Hematopoietic multipotent progenitor cell treated with erythropoietin and hydrocortisone succinate and interleukin-3 and kit ligand, for 8 days (in vitro differentiated cells): ENCODE data around the gene PDPR.
"Not testable (repeated sequence)": the region's sequence is repeated elsewhere in the genome, so short reads cannot be mapped to it uniquely, and the experiment has no call there.

Source experiments
- DNase-seq: peaks from one replicate; pipeline ENCODE4 v3.0.0-alpha.2; 2015

PDPR gene

GRCh38 chr16:70135796-70136195 is 21.7 kb downstream of the PDPR start:
- not testable (repeated sequence) for DNase-seq

GRCh38 chr16:70136595-70136994 is 22.5 kb downstream of the PDPR start:
- not testable (repeated sequence) for DNase-seq

GRCh38 chr16:70142739-70143138 is 28.6 kb downstream of the PDPR start:
- DNase-seq = not testable (repeated sequence)

GRCh38 chr16:70143231-70143895 is 29.2 kb downstream of the PDPR start:
- DNase-seq = not testable (repeated sequence)

- DNase-seq = not testable (repeated sequence)
These were observed 33.7 kb downstream of the PDPR start for GRCh38 chr16:70147853-70148252.

- not testable (repeated sequence) for DNase-seq
These were observed 34.3 kb downstream of the PDPR start for GRCh38 chr16:70148453-70148852.

- not testable (repeated sequence) for DNase-seq
These were observed 35.2 kb downstream of the PDPR start for GRCh38 chr16:70149296-70149695.

- no peak for DNase-seq
These were observed 37.3 kb downstream of the PDPR start for GRCh38 chr16:70151391-70151790.

GRCh38 chr16:70151941-70152509 is 37.9 kb downstream of the PDPR start:
- no peak for DNase-seq

- DNase-seq = no peak
These were observed 38.6 kb downstream of the PDPR start for GRCh38 chr16:70152578-70153302.

- DNase-seq = not testable (repeated sequence)
These were observed 40.6 kb downstream of the PDPR start for GRCh38 chr16:70154736-70155135.

GRCh38 chr16:70156207-70156978 is 42.3 kb downstream of the PDPR start:
- no peak for DNase-seq

GRCh38 chr16:70157105-70157476 is 43.0 kb downstream of the PDPR start:
- DNase-seq = no peak

GRCh38 chr16:70157477-70158260 is 43.5 kb downstream of the PDPR start:
- DNase-seq = no peak

- no peak for DNase-seq
These were observed 44.3 kb downstream of the PDPR start for GRCh38 chr16:70158261-70158939.

- DNase-seq = no peak
These were observed 45.5 kb downstream of the PDPR start for GRCh38 chr16:70159355-70160348.

- no peak for DNase-seq
These were observed 46.3 kb downstream of the PDPR start for GRCh38 chr16:70160388-70160787.

GRCh38 chr16:70160821-70161220 is 46.7 kb downstream of the PDPR start:
- no peak for DNase-seq

GRCh38 chr16:70161350-70161749 is 47.2 kb downstream of the PDPR start:
- no peak for DNase-seq

GRCh38 chr16:70162041-70162451 is 47.9 kb downstream of the PDPR start:
- no peak for DNase-seq

- no peak for DNase-seq
These were observed 49.5 kb downstream of the PDPR start for GRCh38 chr16:70163596-70163995.
